IMR-90 (cell line): ENCODE data around the gene GSE1. TPM values are rescaled to one million over a fixed set of nuclear protein-coding genes. Genes with fewer than 3 reads are reported as not detected.
A peak's percentile ranks its signal among the peaks of the same experiment; 100 is the strongest.

Experiments
- ATAC-seq: fragments of 200-7000 bp; cut with Tn5 transposase; 2 replicates; pipeline ENCODE4 v1.9.1; 2020; ENCODE audit warnings: low read depth, mild to moderate bottlenecking, moderate library complexity
- Bru-seq: library from RNA; stranded (reverse); fragments of 400-500 nt; gene quantifications from one replicate; lab custom pipeline; 2021; lab: Mats Ljungman, UMichigan
- BruChase-seq, 2 experiments: library from RNA; stranded (reverse); fragments of 400-500 nt; gene quantifications; one replicate each; lab custom pipeline; 2021; lab: Mats Ljungman, UMichigan
- BruUV-seq: library from RNA; stranded (reverse); fragments of 400-500 nt; replicated peaks from 2 replicates; lab custom pipeline; 2021; lab: Mats Ljungman, UMichigan
- CTCF ChIA-PET: fragments of 300-600 bp; formaldehyde crosslinking; extraction: SDS; loops from one replicate; lab custom pipeline; 2021; ENCODE audit warnings: antibody characterized with exemption; lab: Yijun Ruan, JAX
- POLR2A ChIA-PET: fragments of 300-600 bp; sonication (Branson Sonifier 250); formaldehyde crosslinking; loops from one replicate; lab custom pipeline; 2022; ENCODE audit warnings: antibody characterized with exemption; ENCODE audit not compliant: unreplicated experiment; lab: Charles Lee
- DNase-seq: peaks from one replicate; pipeline ENCODE4 v3.0.0; 2013
- H2AFZ ChIP-seq: replicated peaks from 2 replicates; pipeline ENCODE3; 2013; ENCODE audit warnings: low read length, mild to moderate bottlenecking; ENCODE audit not compliant: poor library complexity
- H2AK5ac ChIP-seq: 2 replicates; pipeline ENCODE4 v1.6.1; 2013; ENCODE audit warnings: low read depth, low read length, inconsistent platforms
- H2AK9ac ChIP-seq: replicated peaks from 2 replicates; pipeline ENCODE3; 2013; ENCODE audit warnings: mild to moderate bottlenecking, low read depth, low read length, moderate library complexity; ENCODE audit not compliant: poor library complexity
- H2BK120ac ChIP-seq: 2 replicates; pipeline ENCODE4 v1.6.1; 2013; ENCODE audit warnings: low read depth, low read length, inconsistent platforms
- H2BK15ac ChIP-seq: 3 replicates; pipeline ENCODE4 v1.6.1; 2013; ENCODE audit warnings: low read depth, low read length, inconsistent platforms
- H2BK20ac ChIP-seq: 2 replicates; pipeline ENCODE4 v1.6.1; 2013; ENCODE audit warnings: low read depth, mild to moderate bottlenecking, inconsistent platforms, low read length, moderate library complexity
- H2BK5ac ChIP-seq: 2 replicates; pipeline ENCODE4 v1.6.1; 2013; ENCODE audit warnings: mild to moderate bottlenecking, low read depth, low read length, inconsistent platforms; ENCODE audit not compliant: poor library complexity, severe bottlenecking
- H3K14ac ChIP-seq: replicated peaks from 2 replicates; pipeline ENCODE4 v1.6.1; 2013; ENCODE audit warnings: low read depth, low read length, inconsistent platforms
- H3K18ac ChIP-seq: 2 replicates; pipeline ENCODE4 v1.6.1; 2013; ENCODE audit warnings: low read depth, low read length, control low read depth
- H3K23ac ChIP-seq: 2 replicates; pipeline ENCODE4 v1.6.1; 2013; ENCODE audit warnings: low read depth, low read length, inconsistent platforms
- H3K27ac ChIP-seq: 2 replicates; pipeline ENCODE4 v1.5.1; 2013; ENCODE audit warnings: mild to moderate bottlenecking, control low read depth, low read length; ENCODE audit not compliant: insufficient read depth
- H3K27me3 ChIP-seq: 2 replicates; pipeline ENCODE4 v1.6.1; 2013; ENCODE audit warnings: low read length; ENCODE audit not compliant: control insufficient read depth, insufficient read depth
- H3K36me3 ChIP-seq: 2 replicates; pipeline ENCODE4 v1.6.1; 2013; ENCODE audit warnings: low read length, mixed read lengths; ENCODE audit not compliant: control insufficient read depth, insufficient read depth
- H3K4ac ChIP-seq: 2 replicates; pipeline ENCODE4 v1.6.1; 2013; ENCODE audit warnings: low read depth, low read length, inconsistent platforms
- H3K4me1 ChIP-seq: 2 replicates; pipeline ENCODE4 v1.6.1; 2013; ENCODE audit warnings: low read length, mixed read lengths; ENCODE audit not compliant: control insufficient read depth, insufficient read depth
- H3K4me2 ChIP-seq: 2 replicates; pipeline ENCODE4 v1.6.1; 2013; ENCODE audit warnings: low read depth, mild to moderate bottlenecking, control low read depth, low read length, moderate library complexity
- H3K4me3 ChIP-seq: 2 replicates; pipeline ENCODE4 v1.5.1; 2013; ENCODE audit warnings: low read depth, mild to moderate bottlenecking, control low read depth, low read length, moderate library complexity; ENCODE audit not compliant: insufficient read depth
- H3K56ac ChIP-seq: 2 replicates; pipeline ENCODE4 v1.6.1; 2013; ENCODE audit warnings: low read length, inconsistent platforms; ENCODE audit not compliant: insufficient read depth; ENCODE audit errors: extremely low read depth
- H3K79me1 ChIP-seq, 2 experiments: 2 replicates each; pipeline ENCODE4 v1.6.1; 2013; ENCODE audit warnings: low read length in 2 of 2, inconsistent platforms in 1 of 2, low read depth in 1 of 2
- H3K9ac ChIP-seq: 2 replicates; pipeline ENCODE4 v1.6.1; 2013; ENCODE audit warnings: low read depth, low read length, control low read depth
- H3K9me1 ChIP-seq: 2 replicates; pipeline ENCODE4 v1.6.1; 2013; ENCODE audit warnings: low read length, inconsistent platforms; ENCODE audit not compliant: insufficient read depth
- H3K9me3 ChIP-seq: 2 replicates; pipeline ENCODE4 v1.6.1; 2013; ENCODE audit warnings: low read length; ENCODE audit not compliant: control insufficient read depth, insufficient read depth
- H4K20me1 ChIP-seq: 2 replicates; pipeline ENCODE4 v1.6.1; 2013; ENCODE audit warnings: low read length, inconsistent platforms; ENCODE audit not compliant: insufficient read depth
- H4K5ac ChIP-seq: 2 replicates; pipeline ENCODE4 v1.6.1; 2013; ENCODE audit warnings: mild to moderate bottlenecking, low read depth, low read length, control low read depth
- H4K8ac ChIP-seq, 2 experiments: 2 replicates each; pipeline ENCODE4 v1.6.1; 2013; ENCODE audit warnings: low read depth in 2 of 2, low read length in 2 of 2, control low read depth in 1 of 2, inconsistent platforms in 1 of 2
- H4K91ac ChIP-seq: 2 replicates; pipeline ENCODE4 v1.6.1; 2013; ENCODE audit warnings: low read depth, low read length, inconsistent platforms; ENCODE audit not compliant: insufficient read depth
- BHLHE40 ChIP-seq: fragments of 150-350 bp; IDR thresholded peaks from 2 replicates; pipeline ENCODE4 v1.6.1; 2016; ENCODE audit warnings: mild to moderate bottlenecking, low read depth, low read length
- FOS ChIP-seq: fragments of 150-350 bp; IDR thresholded peaks from 2 replicates; pipeline ENCODE4 v1.6.1; 2016; ENCODE audit warnings: low read depth, low read length
- MAFK ChIP-seq: IDR thresholded peaks from 2 replicates; pipeline ENCODE4 v1.6.1; 2012; ENCODE audit warnings: low read depth, low read length, improper control_type of control experiment
- MXI1 ChIP-seq: IDR thresholded peaks from 2 replicates; pipeline ENCODE4 v1.6.1; 2012; ENCODE audit warnings: low read depth, mild to moderate bottlenecking, low read length, moderate library complexity, borderline replicate concordance
- POLR2A ChIP-seq: IDR thresholded peaks from 2 replicates; pipeline ENCODE4 v1.6.1; 2012; ENCODE audit warnings: mild to moderate bottlenecking, low read depth, low read length
- RCOR1 ChIP-seq: IDR thresholded peaks from 2 replicates; pipeline ENCODE4 v1.6.1; 2012; ENCODE audit warnings: mild to moderate bottlenecking, low read length, improper control_type of control experiment; ENCODE audit not compliant: insufficient replicate concordance
- RFX5 ChIP-seq: IDR thresholded peaks from 2 replicates; pipeline ENCODE4 v1.8.0; 2012; ENCODE audit warnings: low read depth, mild to moderate bottlenecking, low read length, moderate library complexity
- WGBS, 2 experiments: methylation state at CpG; one replicate each; pipeline versions ENCODE4 v1.1.5 to v1.1.7; 2013; ENCODE audit warnings: missing lambda C conversion rate in 2 of 2; ENCODE audit not compliant: insufficient read length in 1 of 2; ENCODE audit errors: extremely low coverage in 2 of 2; 5-methylcytosine and 5-hydroxymethylcytosine counted together
- dilution Hi-C: fragments of 300-500 bp; cut with HindIII; formaldehyde crosslinking; loops from one replicate; pipeline ENCODE4 v1.14.3; 2018; ENCODE audit warnings: low sequenced_read_pairs; ENCODE audit not compliant: unreplicated experiment
- in situ Hi-C: fragments of 300-500 bp; cut with MboI; formaldehyde crosslinking; loops from 3 replicates; pipeline ENCODE4 v1.14.3; 2019; ENCODE audit warnings: low sequenced_read_pairs, inconsistent platforms, mixed read lengths
- intact Hi-C: fragments of 100-400 bp; cut with micrococcal nuclease; formaldehyde crosslinking; loops from 2 replicates; pipeline ENCODE4 v1.10.0; 2022
- long read RNA-seq: library from polyadenylated mRNA; unstranded; transcript quantifications from one replicate; pipeline ENCODE4 v2.0.0, GENCODE V29; 2021; ENCODE audit not compliant: unreplicated experiment
- polyA plus RNA-seq, 3 experiments: library from polyadenylated mRNA; depleted of rRNA; stranded (reverse); fragments of >200 nt; gene quantifications; 2 replicates each; pipeline ENCODE4 v1.2.3, GENCODE V29; 2012; ENCODE audit warnings: low replicate concordance in 1 of 3
- total RNA-seq: library from RNA; depleted of rRNA; stranded (reverse); fragments of >200 nt; gene quantifications from 2 replicates; pipeline ENCODE4 v1.2.3, GENCODE V29; 2012; rRNA removed
- TF ChIP-seq, protein P1 (sequence below): fragments of 150-350 bp; IDR thresholded peaks from 2 replicates; pipeline ENCODE4 v1.6.1; 2016; ENCODE audit warnings: low read depth, mild to moderate bottlenecking, low read length, moderate library complexity, borderline replicate concordance
- TF ChIP-seq, protein P2 (sequence below): fragments of 150-350 bp; IDR thresholded peaks from 2 replicates; pipeline ENCODE4 v1.6.1; 2017; ENCODE audit warnings: mild to moderate bottlenecking, antibody characterized with exemption, low read length, low read depth
- TF ChIP-seq, protein P3 (sequence below): conservative IDR thresholded peaks from 2 replicates; pipeline ENCODE4 v1.5.1; 2012; ENCODE audit warnings: mild to moderate bottlenecking, low read depth, low read length, improper control_type of control experiment

The GSE1 gene
- total RNA-seq (9.4 and 14.9 TPM in 2 replicates), polyA plus RNA-seq (2012; rRNA removed) (25.5 and 30.8 TPM in 2 replicates), Bru-seq, nascent RNA (percentile 73 among the genes with signal in this experiment), BruChase-seq, experiment 1, labeled RNA remaining after a 6-hour chase (percentile 76 among the genes with signal in this experiment), BruChase-seq, experiment 2, labeled RNA remaining after a 2-hour chase (percentile 84 among the genes with signal in this experiment)
- polyA plus RNA-seq (2012; cell fraction: cytosol; rRNA removed), result 17.0 and 25.6 TPM in 2 replicates
- 79.5 and 93.9 TPM in 2 replicates for polyA plus RNA-seq (2012; cell fraction: nucleus; rRNA removed; ENCODE audit: low replicate concordance)
- long read RNA-seq, partial matches to known transcripts, result 42 of 94 reads
- long read RNA-seq, other reads (novel, unspliced or antisense), result 52 of 94 reads

DNA sequence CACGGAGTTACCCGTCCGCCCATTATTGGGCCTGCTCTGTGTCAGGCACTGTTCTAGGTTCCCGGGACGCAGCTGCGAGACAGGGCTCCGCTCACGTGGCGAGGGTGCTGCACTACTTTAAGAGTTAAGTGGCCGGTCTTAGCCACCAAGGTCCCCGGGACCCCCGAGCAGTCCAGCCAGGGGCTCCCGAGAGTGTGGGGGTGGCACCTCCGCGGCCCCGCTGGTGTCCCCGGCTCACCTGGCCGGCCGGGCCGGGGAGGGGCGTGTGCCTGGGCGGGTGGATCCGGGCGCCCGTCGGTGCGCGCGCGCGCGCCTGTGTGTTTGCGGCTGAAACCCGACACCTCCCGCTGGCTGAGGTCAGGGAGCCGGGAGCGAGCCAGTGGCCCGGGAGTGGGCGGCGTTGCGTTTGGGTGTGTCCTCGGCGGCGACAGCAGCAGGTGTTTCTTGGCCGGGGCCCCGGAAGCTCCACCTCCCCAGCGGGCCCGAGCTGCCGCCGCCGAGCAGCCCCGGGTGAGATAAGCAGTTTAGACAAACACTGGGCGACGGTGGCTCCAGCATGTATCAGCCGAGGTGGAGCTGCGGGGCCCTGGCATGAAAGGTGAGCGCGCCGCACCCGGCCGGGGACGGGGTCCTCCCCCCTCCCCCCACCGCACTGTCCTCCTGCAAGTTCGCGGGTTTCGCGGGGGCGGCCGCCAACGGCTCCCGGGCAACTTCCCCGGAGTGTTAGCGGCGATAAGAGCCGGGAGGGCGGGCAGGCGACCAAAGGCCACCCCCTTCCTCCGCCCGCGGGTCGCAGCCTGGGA, at the start of gene GSE1:
TSS of gene GSE1 (plus strand) at position 522 of the 803 bp plus-strand sequence. CDS start at position 592, 70 bp downstream.
- H3K4ac ChIP-seq, result peak within 1 kb of the TSS; percentile 79
- peak within 1 kb of the TSS; percentile 27; the same call in 1 of the 2 replicates for H3K9ac ChIP-seq
- no peak within 1 kb of the TSS; the same call in 1 of the 2 replicates for H3K56ac ChIP-seq
- no peaks in the 10 kb centered on the region for H3K9me3 ChIP-seq
- no peaks in the 10 kb centered on the region for H3K27me3 ChIP-seq
- H3K79me1 ChIP-seq, result peaks cover 12 to 51% of the 10 kb centered on the region in 2 experiments; a peak in 3 of 4 replicates
- intact Hi-C loops (loop anchor here (5.0 kb wide), 1 partner anchor 336 kb away; no protein-coding TSS in a partner anchor), dilution Hi-C loops (no loop called here), in situ Hi-C loops (loop anchor here (10.0 kb wide), 1 partner anchor 498 kb away; the partner anchor contains the start of gene CIBAR2)
- H2AFZ ChIP-seq, result peak within 1 kb of the TSS; percentile 85
- peaks cover 21% of the 10 kb centered on the region for H3K4me1 ChIP-seq
- no peak within 1 kb of the TSS; the same call in 1 of the 2 replicates for H2BK20ac ChIP-seq
- H3K36me3 ChIP-seq, result no peaks in the 10 kb centered on the region
- 1% methylated on average over 29 of the region's 81 CpGs; no CpG with 5 or more reads in 1 of the 2 experiments for WGBS, 2 experiments
- H4K91ac ChIP-seq, result peak within 1 kb of the TSS; percentile 85
- peak within 1 kb of the TSS; percentile 36 to 57; a peak in 1 of 4 replicates for H4K8ac ChIP-seq
- no peak within 1 kb of the TSS for H2BK15ac ChIP-seq
- H2AK5ac ChIP-seq, result peak within 1 kb of the TSS; percentile 66
- BruUV-seq, result no TSS peak
- peak within 1 kb of the TSS; percentile 77 for H3K4me2 ChIP-seq
- H2BK120ac ChIP-seq, result peak within 1 kb of the TSS; percentile 87; the same call in 1 of the 2 replicates
- ATAC-seq (peak; percentile 33), DNase-seq (peak; percentile 68)
- H4K5ac ChIP-seq, result peak within 1 kb of the TSS; percentile 32; the same call in 1 of the 2 replicates
- no peak within 1 kb of the TSS for H3K14ac ChIP-seq
- POLR2A ChIA-PET, result interaction anchor here (0.5 to 0.6 kb wide), 2 partner anchors 10 to 327 kb away, joined by 3 to 4 read pairs; no protein-coding TSS in a partner anchor
- peak within 1 kb of the TSS; percentile 28; the same call in 1 of the 2 replicates for H3K18ac ChIP-seq
- H4K20me1 ChIP-seq, result peaks cover 74% of the 10 kb centered on the region
- peak within 1 kb of the TSS; percentile 50 for H3K27ac ChIP-seq
- no peak within 1 kb of the TSS for H3K23ac ChIP-seq
- H2AK9ac ChIP-seq, result peak within 1 kb of the TSS; percentile 83
- peak within 1 kb of the TSS; percentile 41 for H3K4me3 ChIP-seq
- peaks cover 3% of the 10 kb centered on the region; the same call in 1 of the 2 replicates for H3K9me1 ChIP-seq
- peak within 1 kb of the TSS; percentile 37 for H2BK5ac ChIP-seq
- CTCF ChIA-PET, result no interaction called here
- no peak for TF ChIP-seq RFX5
- TF ChIP-seq MAFK, result no peak
- no peak for TF ChIP-seq FOS
- no peak for TF ChIP-seq POLR2A
- TF ChIP-seq, protein P1, sequence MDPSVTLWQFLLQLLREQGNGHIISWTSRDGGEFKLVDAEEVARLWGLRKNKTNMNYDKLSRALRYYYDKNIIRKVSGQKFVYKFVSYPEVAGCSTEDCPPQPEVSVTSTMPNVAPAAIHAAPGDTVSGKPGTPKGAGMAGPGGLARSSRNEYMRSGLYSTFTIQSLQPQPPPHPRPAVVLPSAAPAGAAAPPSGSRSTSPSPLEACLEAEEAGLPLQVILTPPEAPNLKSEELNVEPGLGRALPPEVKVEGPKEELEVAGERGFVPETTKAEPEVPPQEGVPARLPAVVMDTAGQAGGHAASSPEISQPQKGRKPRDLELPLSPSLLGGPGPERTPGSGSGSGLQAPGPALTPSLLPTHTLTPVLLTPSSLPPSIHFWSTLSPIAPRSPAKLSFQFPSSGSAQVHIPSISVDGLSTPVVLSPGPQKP, result no peak
- TF ChIP-seq BHLHE40, result 0 out of 2 replicates have a peak, but pooled peaks have one; percentile 14
- no peak for TF ChIP-seq MXI1
- TF ChIP-seq, protein P2, sequence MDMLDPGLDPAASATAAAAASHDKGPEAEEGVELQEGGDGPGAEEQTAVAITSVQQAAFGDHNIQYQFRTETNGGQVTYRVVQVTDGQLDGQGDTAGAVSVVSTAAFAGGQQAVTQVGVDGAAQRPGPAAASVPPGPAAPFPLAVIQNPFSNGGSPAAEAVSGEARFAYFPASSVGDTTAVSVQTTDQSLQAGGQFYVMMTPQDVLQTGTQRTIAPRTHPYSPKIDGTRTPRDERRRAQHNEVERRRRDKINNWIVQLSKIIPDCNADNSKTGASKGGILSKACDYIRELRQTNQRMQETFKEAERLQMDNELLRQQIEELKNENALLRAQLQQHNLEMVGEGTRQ, result no peak
- peak; percentile 93 for TF ChIP-seq RCOR1
- TF ChIP-seq, protein P3, sequence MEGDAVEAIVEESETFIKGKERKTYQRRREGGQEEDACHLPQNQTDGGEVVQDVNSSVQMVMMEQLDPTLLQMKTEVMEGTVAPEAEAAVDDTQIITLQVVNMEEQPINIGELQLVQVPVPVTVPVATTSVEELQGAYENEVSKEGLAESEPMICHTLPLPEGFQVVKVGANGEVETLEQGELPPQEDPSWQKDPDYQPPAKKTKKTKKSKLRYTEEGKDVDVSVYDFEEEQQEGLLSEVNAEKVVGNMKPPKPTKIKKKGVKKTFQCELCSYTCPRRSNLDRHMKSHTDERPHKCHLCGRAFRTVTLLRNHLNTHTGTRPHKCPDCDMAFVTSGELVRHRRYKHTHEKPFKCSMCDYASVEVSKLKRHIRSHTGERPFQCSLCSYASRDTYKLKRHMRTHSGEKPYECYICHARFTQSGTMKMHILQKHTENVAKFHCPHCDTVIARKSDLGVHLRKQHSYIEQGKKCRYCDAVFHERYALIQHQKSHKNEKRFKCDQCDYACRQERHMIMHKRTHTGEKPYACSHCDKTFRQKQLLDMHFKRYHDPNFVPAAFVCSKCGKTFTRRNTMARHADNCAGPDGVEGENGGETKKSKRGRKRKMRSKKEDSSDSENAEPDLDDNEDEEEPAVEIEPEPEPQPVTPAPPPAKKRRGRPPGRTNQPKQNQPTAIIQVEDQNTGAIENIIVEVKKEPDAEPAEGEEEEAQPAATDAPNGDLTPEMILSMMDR, result no peak
